G401 (cell line): ENCODE measurements around the gene CACNA2D2. TPM values are rescaled to one million over a fixed set of nuclear protein-coding genes. Genes with fewer than 3 reads are reported as not detected.

ENCODE experiments used
- DNase-seq: peaks from one replicate; pipeline ENCODE4 v3.0.0-alpha.2; 2015; ENCODE audit warnings: low spot score
- in situ Hi-C: cut with HindIII; loops from 2 replicates; pipeline ENCODE4 v1.10.0; 2016; ENCODE audit warnings: low sequenced_read_pairs, mixed read lengths
- total RNA-seq: library from RNA; depleted of rRNA; stranded (reverse); fragments of >200 nt; shearing (Covaris generic); gene quantifications from 2 replicates; pipeline ENCODE4 v1.2.3, GENCODE V29; 2014

Gene CACNA2D2
- total RNA-seq, 1 experiment from 2014 or later: 2.0 TPM

GRCh38 chr3:50385754-50386153 lies 117.7 kb downstream of the CACNA2D2 start:
- no peak for DNase-seq
- in situ Hi-C loops: no loop called here

GRCh38 chr3:50383750-50384149 lies 119.7 kb downstream of the CACNA2D2 start:
- in situ Hi-C loops: no loop called here
- DNase-seq: no peak

GRCh38 chr3:50382722-50383121 lies 120.7 kb downstream of the CACNA2D2 start:
- no peak for DNase-seq
- in situ Hi-C loops: no loop called here

GRCh38 chr3:50381383-50381782 lies 122.1 kb downstream of the CACNA2D2 start:
- in situ Hi-C loops: no loop called here
- DNase-seq: no peak

GRCh38 chr3:50380405-50381085 lies 122.9 kb downstream of the CACNA2D2 start:
- DNase-seq: no peak
- in situ Hi-C loops: no loop called here

GRCh38 chr3:50378757-50379156 lies 124.7 kb downstream of the CACNA2D2 start:
- DNase-seq: no peak
- in situ Hi-C loops: no loop called here

- no peak for DNase-seq
- in situ Hi-C loops: no loop called here
Observed at GRCh38 chr3:50378024-50378423, 125.4 kb downstream of the CACNA2D2 start.

GRCh38 chr3:50375258-50375931 lies 128.0 kb downstream of the CACNA2D2 start:
- in situ Hi-C loops: no loop called here
- DNase-seq: no peak

GRCh38 chr3:50374363-50375257 lies 128.8 kb downstream of the CACNA2D2 start:
- no peak for DNase-seq
- in situ Hi-C loops: no loop called here

- DNase-seq: no peak
- in situ Hi-C loops: no loop called here
Observed at GRCh38 chr3:50373146-50374051, 130.0 kb downstream of the CACNA2D2 start.

- in situ Hi-C loops: no loop called here
- no peak for DNase-seq
Observed at GRCh38 chr3:50372349-50372748, 131.1 kb downstream of the CACNA2D2 start.

- in situ Hi-C loops: no loop called here
- DNase-seq: no peak
Observed at GRCh38 chr3:50371133-50371685, 132.2 kb downstream of the CACNA2D2 start.

- no peak for DNase-seq
- in situ Hi-C loops: no loop called here
Observed at GRCh38 chr3:50370594-50370993, 132.8 kb downstream of the CACNA2D2 start.

- no peak for DNase-seq
- in situ Hi-C loops: no loop called here
Observed at GRCh38 chr3:50369012-50369670, 134.3 kb downstream of the CACNA2D2 start.

- no peak for DNase-seq
- in situ Hi-C loops: no loop called here
Observed at GRCh38 chr3:50365842-50366220, 137.6 kb downstream of the CACNA2D2 start.

GRCh38 chr3:50365080-50365841 lies 138.2 kb downstream of the CACNA2D2 start:
- in situ Hi-C loops: no loop called here
- peak; percentile 26 for DNase-seq

GRCh38 chr3:50364573-50365079 lies 138.8 kb downstream of the CACNA2D2 start:
- in situ Hi-C loops: no loop called here
- no peak for DNase-seq
